C1 segment of cervical spinal cord (tissue), 14 donors: Measurements from ENCODE around the gene CHIC2.
"Not testable (repeated sequence)": the region's sequence is repeated elsewhere in the genome, so short reads cannot be mapped to it uniquely, and the experiment has no call there.

ENCODE experiments used
- DNase-seq, 14 donors: peaks; one replicate each; lab custom pipeline; 2025; lab: John Stamatoyannopoulos, UW

The CHIC2 gene

DNA sequence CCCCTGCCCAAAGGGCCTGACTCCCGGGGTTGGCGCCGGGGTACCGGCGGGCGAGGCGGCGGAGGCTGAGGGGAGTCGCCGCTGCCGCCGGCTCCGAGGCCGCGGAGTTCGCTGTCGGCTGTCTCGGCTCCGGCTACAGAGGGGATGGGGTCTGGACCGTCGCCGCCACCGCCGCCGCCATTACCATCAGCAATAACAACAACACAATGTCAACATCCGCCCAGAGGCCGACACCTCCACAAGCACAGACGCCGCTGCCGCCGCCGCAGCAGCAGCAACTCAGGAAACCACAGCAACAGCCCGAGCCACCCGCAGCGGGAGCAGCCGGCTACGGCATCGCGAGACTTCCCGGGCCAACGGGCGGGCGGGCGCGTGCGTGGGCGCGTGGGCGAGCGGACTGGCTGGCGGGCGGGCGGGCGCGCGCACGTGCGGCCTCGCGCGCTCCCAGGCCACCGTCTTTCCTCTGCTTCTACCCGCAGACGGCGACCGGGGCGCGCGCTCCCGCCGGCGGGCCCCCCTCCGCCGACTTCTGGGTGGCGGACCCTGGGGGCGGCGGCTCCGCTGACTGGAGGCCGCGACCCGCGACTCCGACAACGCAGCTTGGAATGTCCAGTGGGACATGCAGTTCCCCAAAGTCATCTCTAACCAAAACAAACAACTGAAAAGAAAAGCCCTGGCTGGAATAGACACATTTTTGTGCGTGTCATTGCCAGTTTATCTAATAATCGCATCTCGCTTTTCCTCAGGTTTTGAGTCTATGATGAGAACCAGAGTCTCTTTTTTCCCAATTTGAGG, at the start of gene CHIC2:
TSS of gene CHIC2 (minus strand) at position 289 of the 795 bp plus-strand sequence. CDS start 305 bp downstream, outside the sequence.
- peak; percentile 51 to 94 (median 82) for DNase-seq

GRCh38 chr4:54113206-54113605, 48.8 kb upstream of the CHIC2 start:
- not testable (repeated sequence) for DNase-seq

DNA sequence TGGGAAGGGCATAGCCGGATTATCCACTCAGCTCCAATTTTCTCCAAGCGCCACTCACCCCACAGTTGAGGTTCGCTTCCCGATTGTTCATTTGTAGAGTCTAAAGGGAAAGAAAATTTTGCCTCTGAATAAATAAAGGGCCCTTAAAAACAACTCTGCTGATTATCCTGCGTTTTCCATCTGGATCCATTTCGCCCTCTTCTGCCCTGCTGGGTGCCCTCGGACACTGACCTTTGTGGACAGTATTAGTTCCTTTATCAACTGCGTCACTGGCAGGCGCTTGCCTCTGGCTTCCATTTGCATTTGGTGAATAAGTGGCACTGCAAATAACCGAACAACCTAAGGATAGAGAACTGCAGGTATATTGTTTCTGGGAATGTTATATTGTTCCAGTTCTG, 45.6 kb upstream of the CHIC2 start:
- no peak for DNase-seq

DNA sequence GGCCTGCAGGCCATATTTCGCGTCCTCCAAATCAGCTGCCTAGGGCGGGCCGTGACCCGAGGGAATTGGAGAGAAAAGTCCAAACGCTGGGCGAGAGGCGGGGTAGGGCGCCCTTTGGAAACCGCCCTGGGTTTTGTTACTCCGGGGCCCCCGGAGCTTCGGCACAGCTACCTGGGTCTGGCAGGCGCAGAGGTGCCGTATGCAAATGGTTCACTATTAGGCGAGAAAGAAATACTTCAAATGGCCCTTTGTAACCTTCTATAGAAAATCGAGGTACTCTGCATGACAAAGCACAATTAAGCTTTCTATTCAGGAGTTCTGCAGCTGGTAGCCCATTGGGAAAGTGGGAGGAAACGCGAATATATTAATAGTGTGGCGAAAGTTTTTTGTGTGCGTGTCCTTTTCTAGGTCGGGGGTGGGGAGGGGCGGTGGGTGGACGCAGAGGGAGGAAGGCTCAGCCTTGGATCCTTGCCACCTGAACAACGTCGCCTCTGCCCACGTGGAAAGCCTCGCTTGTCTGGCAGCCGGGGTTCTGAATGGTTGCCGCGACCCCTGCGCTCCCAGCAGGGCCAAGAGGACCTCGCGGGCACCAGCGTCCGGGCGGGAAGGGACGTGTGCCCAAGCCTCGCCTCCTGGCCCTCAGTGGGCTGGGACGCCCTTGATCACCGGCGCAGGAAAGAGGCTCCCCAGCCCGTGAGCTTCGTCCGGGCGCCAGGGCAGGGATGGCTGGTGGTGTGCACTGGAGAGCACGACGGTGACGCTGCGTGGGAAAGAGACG, 45.0 kb upstream of the CHIC2 start:
- DNase-seq, result no peak

DNA sequence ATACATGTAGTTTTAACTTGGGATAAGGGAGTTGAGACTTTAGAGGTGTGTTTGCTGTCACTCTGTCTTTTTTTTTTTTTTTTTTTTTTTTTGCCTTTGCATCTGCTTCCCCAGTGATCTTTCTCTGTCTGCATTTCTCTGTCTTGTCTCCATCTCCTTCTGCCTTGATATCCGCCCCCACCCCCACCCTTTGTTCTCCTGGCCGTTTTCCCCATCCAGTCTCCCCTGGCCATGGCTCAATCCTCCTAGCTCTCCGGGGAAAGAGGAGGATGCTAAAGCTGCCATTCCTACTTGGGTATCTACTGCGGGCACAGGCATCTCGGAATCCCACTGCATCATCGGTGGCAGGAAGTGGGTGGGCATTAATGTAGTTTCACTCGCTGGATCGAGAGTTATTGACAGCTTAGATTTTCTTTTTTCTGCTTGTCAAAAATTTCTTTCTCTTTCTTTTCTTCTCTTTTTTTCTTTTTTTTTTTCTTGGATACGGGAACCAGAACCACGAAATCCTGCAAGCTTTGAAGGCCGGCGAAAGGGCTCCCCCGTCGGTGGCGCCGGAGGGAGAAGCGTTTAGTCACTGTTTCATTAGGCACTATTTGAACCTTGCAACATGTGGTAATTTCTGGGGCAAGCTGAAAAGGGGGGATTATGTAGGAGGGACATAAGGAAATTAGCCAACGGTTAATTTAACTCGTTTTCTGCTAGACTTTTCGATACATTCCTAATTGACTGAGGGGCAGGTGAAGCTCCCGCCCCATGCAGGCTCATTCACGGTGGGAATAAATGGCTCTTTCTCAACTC, 43.7 kb upstream of the CHIC2 start:
- no peak for DNase-seq

- DNase-seq, result no peak
These were observed 40.5 kb upstream of the CHIC2 start for GRCh38 chr4:54104907-54105306.

DNA sequence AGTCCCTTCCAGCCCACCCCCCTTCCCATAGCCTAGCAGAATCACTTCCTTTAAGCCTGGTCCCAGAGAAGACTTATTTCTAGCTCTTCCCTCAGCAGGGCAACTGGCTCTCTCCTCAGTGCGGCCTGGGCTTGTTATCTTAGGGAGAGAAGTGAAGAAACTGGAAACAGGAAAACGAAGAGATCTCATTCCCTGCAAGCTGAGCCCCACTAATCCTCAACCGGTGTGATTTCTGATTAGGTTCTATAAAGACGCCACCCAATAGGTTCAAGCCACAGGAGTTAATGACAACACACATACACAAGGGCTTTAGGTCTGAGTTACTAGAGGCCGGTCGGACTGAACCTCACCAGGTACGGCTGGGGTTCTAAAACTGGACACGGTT, 38.8 kb upstream of the CHIC2 start:
- no peak for DNase-seq

- no peak for DNase-seq
These were observed 38.2 kb upstream of the CHIC2 start for GRCh38 chr4:54102531-54103106.

DNA sequence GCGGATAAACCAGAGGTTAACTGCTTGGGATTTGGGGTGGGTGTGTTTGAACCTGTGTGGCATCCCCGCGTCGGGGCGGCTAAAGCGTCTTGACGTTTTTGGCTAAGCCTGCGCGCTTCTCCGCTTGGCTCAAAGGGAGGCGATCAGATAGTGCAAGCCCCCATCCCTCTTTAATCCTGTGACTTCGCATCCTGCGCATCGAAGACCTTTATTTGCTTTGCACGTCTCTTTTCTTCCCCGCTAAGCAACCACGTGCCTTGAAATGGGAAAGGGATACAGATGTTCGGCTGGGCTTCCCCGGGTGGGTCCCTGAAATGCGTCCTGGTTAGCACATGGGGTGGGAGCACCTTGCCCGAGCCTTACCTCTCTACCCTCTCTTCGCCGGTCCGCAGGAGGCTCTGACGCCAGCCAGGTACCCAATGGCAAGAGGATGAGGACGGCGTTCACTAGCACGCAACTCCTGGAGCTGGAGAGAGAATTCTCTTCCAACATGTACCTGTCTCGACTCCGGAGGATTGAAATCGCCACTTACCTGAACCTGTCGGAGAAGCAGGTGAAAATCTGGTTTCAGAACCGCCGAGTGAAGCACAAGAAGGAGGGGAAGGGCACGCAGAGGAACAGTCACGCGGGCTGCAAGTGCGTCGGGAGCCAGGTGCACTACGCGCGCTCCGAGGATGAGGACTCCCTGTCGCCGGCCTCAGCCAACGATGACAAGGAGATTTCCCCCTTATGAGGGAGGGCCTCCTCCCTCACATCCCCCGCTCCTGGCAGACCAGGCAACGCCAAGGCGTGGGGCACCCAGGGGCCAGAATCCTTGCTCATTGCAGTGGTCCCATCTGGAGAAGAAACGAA, 37.0 kb upstream of the CHIC2 start:
- no peak for DNase-seq

DNA sequence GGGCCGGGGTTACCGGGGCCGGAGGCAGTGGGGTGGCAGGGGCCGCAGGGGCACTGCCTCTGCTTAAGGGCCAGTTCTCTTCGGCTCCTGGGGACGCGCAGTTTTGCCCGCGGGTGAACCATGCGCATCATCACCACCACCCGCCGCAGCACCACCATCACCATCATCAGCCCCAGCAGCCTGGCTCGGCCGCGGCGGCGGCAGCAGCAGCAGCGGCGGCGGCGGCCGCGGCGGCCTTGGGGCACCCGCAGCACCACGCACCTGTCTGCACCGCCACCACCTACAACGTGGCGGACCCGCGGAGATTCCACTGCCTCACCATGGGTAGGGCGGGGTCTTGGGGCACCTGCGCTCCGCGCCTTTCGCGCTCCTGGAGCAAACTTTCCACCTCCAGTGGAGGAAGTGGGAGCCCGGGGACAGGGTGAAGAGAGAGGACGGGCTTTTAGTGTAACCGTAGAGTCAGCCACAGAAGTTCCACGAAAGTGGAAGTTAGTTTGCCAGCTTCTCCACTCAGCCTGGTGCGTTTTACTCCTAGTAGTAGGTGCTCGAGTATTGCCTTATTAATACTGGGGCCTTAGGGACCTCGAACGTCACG, 36.3 kb upstream of the CHIC2 start:
- no peak for DNase-seq

DNA sequence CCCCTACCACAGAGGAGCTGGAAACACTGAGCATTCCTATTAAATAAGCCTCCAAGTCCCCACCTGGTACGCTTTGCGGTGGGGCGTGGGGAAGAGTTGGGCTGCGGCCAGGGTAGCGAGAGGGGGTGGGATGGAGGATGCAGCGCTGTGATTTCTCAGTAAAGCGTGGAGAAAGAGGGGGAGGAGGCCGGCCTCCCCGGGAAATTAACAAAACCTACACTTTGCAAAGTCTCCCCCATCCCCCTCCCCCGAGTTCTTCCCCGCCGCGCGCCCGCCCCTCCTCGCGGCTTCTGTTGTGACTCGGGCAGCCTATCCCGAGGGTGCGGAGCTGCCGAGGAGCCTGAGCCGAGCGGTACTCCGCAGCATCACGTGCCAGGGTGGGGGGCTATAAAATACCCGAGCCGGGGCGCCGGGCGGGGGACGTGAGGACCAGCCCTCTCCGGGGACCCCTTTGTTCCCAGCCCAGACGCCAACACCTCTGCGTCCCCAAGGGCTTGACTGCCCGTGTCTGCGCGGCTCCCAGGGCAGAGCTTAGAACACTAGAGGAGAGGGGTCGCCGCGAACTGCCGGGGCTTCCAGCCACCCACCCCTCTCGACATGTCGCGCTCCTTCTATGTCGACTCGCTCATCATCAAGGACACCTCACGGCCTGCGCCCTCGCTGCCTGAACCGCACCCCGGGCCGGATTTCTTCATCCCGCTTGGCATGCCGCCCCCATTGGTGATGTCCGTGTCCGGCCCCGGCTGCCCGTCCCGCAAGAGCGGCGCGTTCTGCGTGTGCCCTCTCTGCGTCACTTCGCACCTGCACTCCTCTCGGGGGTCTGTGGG, 35.6 kb upstream of the CHIC2 start, which contains the start of gene GSX2:
TSS of gene GSX2 (plus strand) at position 416 of the 827 bp plus-strand sequence. CDS start at position 598, 182 bp downstream.
- DNase-seq, result no peak

- no peak for DNase-seq
These were observed 34.9 kb upstream of the CHIC2 start for GRCh38 chr4:54099287-54099747.

- no peak for DNase-seq
These were observed 34.0 kb upstream of the CHIC2 start for GRCh38 chr4:54098375-54098774.

GRCh38 chr4:54097152-54097551, 32.7 kb upstream of the CHIC2 start:
- DNase-seq, result no peak

GRCh38 chr4:54096295-54096962, 32.0 kb upstream of the CHIC2 start:
- no peak for DNase-seq

DNA sequence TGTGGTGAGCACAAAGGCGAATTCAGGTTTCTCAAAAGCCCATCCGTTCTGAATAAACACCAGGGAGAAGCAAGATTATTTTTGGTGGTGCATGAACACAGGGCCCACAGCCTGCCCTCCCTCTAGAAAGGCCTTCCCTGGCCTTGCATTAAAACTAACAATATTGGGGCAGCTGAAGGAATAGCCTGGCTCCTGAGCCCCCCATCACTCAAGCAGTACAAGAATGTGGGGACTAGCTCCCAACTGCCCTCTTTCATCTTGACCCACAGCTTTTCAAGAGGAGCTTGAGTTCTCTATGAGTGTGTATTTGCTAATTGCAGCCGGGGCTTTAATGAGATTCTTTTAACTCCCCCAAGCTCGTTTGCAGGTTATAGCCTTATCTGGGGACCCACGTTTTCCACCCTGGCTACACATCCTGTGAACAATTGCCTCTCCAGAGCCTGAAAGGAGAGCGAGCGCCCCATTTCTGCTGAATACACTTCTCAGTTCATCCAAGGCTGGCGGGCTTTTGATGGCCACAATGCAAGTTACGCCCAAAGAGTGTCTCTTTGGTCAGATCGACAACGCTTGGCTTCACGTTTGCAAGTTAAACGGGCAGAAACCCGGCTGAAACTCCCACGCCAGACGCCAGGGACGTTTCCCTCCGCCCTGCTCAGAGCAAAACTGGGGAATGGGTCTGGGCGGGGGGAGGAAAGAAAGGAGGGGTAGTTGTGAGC, 30.9 kb upstream of the CHIC2 start:
- no peak for DNase-seq

DNA sequence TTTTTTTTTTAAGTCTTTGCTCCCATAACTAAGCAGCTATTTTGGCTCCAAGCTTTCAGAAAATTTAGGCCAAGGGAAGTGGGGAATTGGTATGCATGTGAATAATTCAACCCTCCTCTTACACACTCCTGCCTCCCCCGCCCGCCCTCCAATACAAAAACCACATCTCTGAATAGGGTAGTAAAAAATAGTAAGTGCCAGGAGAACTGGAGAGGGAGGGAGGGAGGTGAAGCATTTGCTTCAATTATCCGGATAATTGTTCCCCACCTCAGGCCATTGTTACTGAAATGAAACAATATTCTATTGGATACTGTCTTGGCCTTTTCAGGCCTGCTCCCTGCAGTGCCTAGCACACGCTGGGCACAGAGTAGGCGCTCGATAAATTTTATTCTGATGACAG, 30.0 kb upstream of the CHIC2 start:
- no peak for DNase-seq
